Neuronal stem cell (in vitro differentiated cells): ENCODE measurements around the gene MERTK.

Experiments
- DNase-seq: peaks from one replicate; pipeline ENCODE4 v3.0.0-alpha.2; 2013; ENCODE audit warnings: low spot score
- H2AFZ ChIP-seq: one replicate; pipeline ENCODE4 v1.6.1; 2013; ENCODE audit warnings: mild to moderate bottlenecking, low read length, inconsistent platforms
- H2AK5ac ChIP-seq: 2 replicates; pipeline ENCODE4 v1.6.1; 2013; ENCODE audit warnings: low read depth, mild to moderate bottlenecking, inconsistent platforms, low read length, moderate library complexity, mixed read lengths
- H2BK120ac ChIP-seq: 2 replicates; pipeline ENCODE4 v1.6.1; 2013; ENCODE audit warnings: low read depth, mild to moderate bottlenecking, inconsistent platforms, low read length, moderate library complexity, mixed read lengths
- H2BK12ac ChIP-seq: one replicate; pipeline ENCODE4 v1.6.1; 2013; ENCODE audit warnings: low read length, inconsistent platforms
- H2BK15ac ChIP-seq: 2 replicates; pipeline ENCODE4 v1.6.1; 2013; ENCODE audit warnings: mild to moderate bottlenecking, low read length, inconsistent platforms, mixed read lengths
- H2BK5ac ChIP-seq: one replicate; pipeline ENCODE4 v1.6.1; 2013; ENCODE audit warnings: inconsistent platforms, mild to moderate bottlenecking, low read length, moderate library complexity
- H3K14ac ChIP-seq: one replicate; pipeline ENCODE4 v1.6.1; 2013; ENCODE audit warnings: low read length, inconsistent platforms
- H3K18ac ChIP-seq: 2 replicates; pipeline ENCODE4 v1.6.1; 2013; ENCODE audit warnings: low read length, inconsistent platforms
- H3K23ac ChIP-seq: 2 replicates; pipeline ENCODE4 v1.6.1; 2013; ENCODE audit warnings: low read depth, mild to moderate bottlenecking, mixed read lengths, low read length, inconsistent platforms; ENCODE audit not compliant: poor library complexity
- H3K27ac ChIP-seq: replicated peaks from 3 replicates; pipeline ENCODE4 v1.5.1; 2013; ENCODE audit warnings: low read length, inconsistent platforms
- H3K27me3 ChIP-seq, 3 experiments: 2 replicates each; pipeline ENCODE4 v1.6.1; 2013; ENCODE audit warnings: low read length in 3 of 3, mild to moderate bottlenecking in 2 of 3, inconsistent platforms in 1 of 3, low read depth in 1 of 3, mixed read lengths in 1 of 3, moderate library complexity in 1 of 3; ENCODE audit not compliant: control insufficient read depth in 3 of 3, insufficient read depth in 3 of 3
- H3K36me3 ChIP-seq, 2 donors: replicated peaks in 1 of 2; 2 replicates each; pipeline ENCODE4 v1.6.1; 2013; ENCODE audit warnings: low read length in 2 of 2; ENCODE audit not compliant: control insufficient read depth in 2 of 2, insufficient read depth in 2 of 2
- H3K4ac ChIP-seq: 2 replicates; pipeline ENCODE4 v1.6.1; 2013; ENCODE audit warnings: inconsistent platforms, mild to moderate bottlenecking, low read length, moderate library complexity
- H3K4me1 ChIP-seq, 2 donors: 1 replicate in 1 of 2; 2 replicates in 1 of 2; pipeline ENCODE4 v1.6.1; 2013; ENCODE audit warnings: low read length in 2 of 2, low read depth in 1 of 2; ENCODE audit not compliant: control insufficient read depth in 2 of 2, insufficient read depth in 1 of 2
- H3K4me2 ChIP-seq: one replicate; pipeline ENCODE4 v1.6.1; 2013; ENCODE audit warnings: mild to moderate bottlenecking, low read length, inconsistent platforms; ENCODE audit not compliant: insufficient read depth, poor library complexity, severe bottlenecking
- H3K4me3 ChIP-seq, 2 donors: 2 replicates each; pipeline ENCODE4 v1.5.1; 2013; ENCODE audit warnings: low read length in 2 of 2, mild to moderate bottlenecking in 2 of 2, inconsistent platforms in 1 of 2, moderate library complexity in 1 of 2
- H3K79me1 ChIP-seq: one replicate; pipeline ENCODE4 v1.6.1; 2013; ENCODE audit warnings: low read depth, mild to moderate bottlenecking, inconsistent platforms, low read length, moderate library complexity
- H3K9ac ChIP-seq: one replicate; pipeline ENCODE4 v1.6.1; 2013; ENCODE audit warnings: mild to moderate bottlenecking, low read depth, low read length, inconsistent platforms; ENCODE audit not compliant: poor library complexity
- H3K9me3 ChIP-seq, 2 donors: replicated peaks in 1 of 2; 2 replicates each; pipeline versions ENCODE3 to v1.6.1; 2013; ENCODE audit warnings: low read length in 2 of 2, mild to moderate bottlenecking in 2 of 2, inconsistent platforms in 1 of 2, low read depth in 1 of 2, mixed read lengths in 1 of 2, moderate library complexity in 1 of 2; ENCODE audit not compliant: control insufficient read depth in 2 of 2, insufficient read depth in 1 of 2
- H4K8ac ChIP-seq: one replicate; pipeline ENCODE4 v1.6.1; 2013; ENCODE audit warnings: low read depth, mild to moderate bottlenecking, inconsistent platforms, low read length, moderate library complexity
- H4K91ac ChIP-seq: one replicate; pipeline ENCODE4 v1.6.1; 2013; ENCODE audit warnings: low read length, low read depth, mild to moderate bottlenecking, inconsistent platforms; ENCODE audit not compliant: poor library complexity
- WGBS, 2 donors: extraction: QIAGEN DNeasy Blood & Tissue Kit; methylation state at CpG; one replicate each; pipeline ENCODE4 v1.1.7; 2013; ENCODE audit warnings: missing lambda C conversion rate in 2 of 2, mixed read lengths in 1 of 2; ENCODE audit not compliant: insufficient read length in 2 of 2, insufficient replicate concordance in 1 of 2; ENCODE audit errors: extremely low coverage in 2 of 2; 5-methylcytosine and 5-hydroxymethylcytosine counted together

The MERTK gene

DNA sequence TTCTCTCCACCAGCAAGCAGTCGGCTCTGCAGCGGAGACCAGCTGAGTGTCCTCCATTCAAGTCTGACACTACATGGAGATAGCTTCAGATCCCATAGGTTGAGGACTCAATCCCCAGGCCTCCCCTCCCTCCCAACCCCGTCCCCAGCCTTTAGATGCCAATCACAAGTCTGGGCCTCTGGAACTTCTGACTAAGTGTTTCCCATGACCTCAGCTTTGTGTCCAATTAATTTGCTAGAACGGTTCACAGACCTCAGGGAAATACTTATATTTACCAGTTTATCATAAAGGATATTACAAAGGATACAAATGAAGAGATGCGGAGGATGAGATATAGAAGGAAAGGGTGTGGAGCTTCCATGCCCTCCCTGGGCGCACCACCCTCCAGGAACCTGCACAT, 77.4 kb downstream of the MERTK start:
- Histone ChIP-seq H3K18ac (no peak overlapping the region), H2BK15ac (no peak overlapping the region), H3K14ac (no peak overlapping the region)

DNA sequence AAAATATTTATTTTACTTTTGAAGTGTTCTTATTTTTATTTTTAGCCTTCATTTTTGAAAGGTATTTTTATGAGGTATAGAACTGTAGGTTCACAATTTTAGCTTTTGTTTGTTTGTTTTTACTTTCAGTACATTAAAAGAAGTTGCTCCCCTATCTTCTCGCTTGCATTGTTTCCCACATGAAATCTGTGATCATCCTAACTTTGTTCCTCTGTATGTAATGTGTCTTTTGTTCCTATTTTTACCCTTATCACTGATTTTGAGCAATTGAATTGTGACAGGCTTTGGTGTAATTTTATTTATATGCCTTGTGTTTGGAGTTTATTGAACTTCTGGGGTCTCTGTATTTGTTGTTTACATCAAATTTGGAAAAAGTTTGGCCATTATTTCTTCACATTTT, 78.8 kb downstream of the MERTK start:
- H3K79me1 ChIP-seq, result no peaks in the 10 kb centered on the region
- no peak overlapping the region for H4K91ac ChIP-seq
- peaks cover 0 to 1% (median 0%) of the 10 kb centered on the region in 3 experiments for H3K27me3 ChIP-seq
- H4K8ac ChIP-seq, result no peak overlapping the region
- no peak for DNase-seq
- H3K4me2 ChIP-seq, result no peak overlapping the region
- no peak overlapping the region for H2BK5ac ChIP-seq
- peaks cover 0 to 16% of the 10 kb centered on the region in 2 donors for H3K36me3 ChIP-seq
- H2BK120ac ChIP-seq, result no peak overlapping the region
- no peak overlapping the region for H3K4me3 ChIP-seq
- no peak overlapping the region for H2AK5ac ChIP-seq
- no peak overlapping the region for H2AFZ ChIP-seq
- H2BK12ac ChIP-seq, result no peak overlapping the region
- H3K9ac ChIP-seq, result no peak overlapping the region
- H2BK15ac ChIP-seq, result no peak overlapping the region
- WGBS, 2 donors, result no CpG with 5 or more reads among the region's 1 CpG
- H3K27ac ChIP-seq, result no peak overlapping the region
- H3K18ac ChIP-seq, result no peak overlapping the region
- no peak overlapping the region for H3K4ac ChIP-seq
- H3K14ac ChIP-seq, result no peak overlapping the region
- peaks cover 2 to 15% of the 10 kb centered on the region in 2 donors for H3K9me3 ChIP-seq
- no peaks in the 10 kb centered on the region for H3K4me1 ChIP-seq
- H3K23ac ChIP-seq, result no peak overlapping the region

More for the DNA sequence above, 77.4 kb downstream of the MERTK start:
- Histone ChIP-seq H3K27me3 (peaks cover 0 to 2% (median 0%) of the 10 kb centered on the region in 3 experiments), H3K4ac (no peak overlapping the region), H3K23ac (no peak overlapping the region), H2BK120ac (no peak overlapping the region), H3K9me3 (peaks cover 2 to 15% of the 10 kb centered on the region in 2 donors), H3K9ac (no peak overlapping the region), H4K91ac (no peak overlapping the region), H3K4me1 (no peaks in the 10 kb centered on the region), H3K27ac (no peak overlapping the region), H3K79me1 (no peaks in the 10 kb centered on the region), H2BK5ac (no peak overlapping the region), H3K36me3 (peaks cover 0 to 16% of the 10 kb centered on the region in 2 donors), H3K4me2 (no peak overlapping the region), H2AFZ (no peak overlapping the region), H2BK12ac (no peak overlapping the region), H2AK5ac (no peak overlapping the region), H4K8ac (no peak overlapping the region), H3K4me3 (no peak overlapping the region)
- WGBS, 2 donors, result no CpG with 5 or more reads among the region's 6 CpGs
- no peak for DNase-seq

DNA sequence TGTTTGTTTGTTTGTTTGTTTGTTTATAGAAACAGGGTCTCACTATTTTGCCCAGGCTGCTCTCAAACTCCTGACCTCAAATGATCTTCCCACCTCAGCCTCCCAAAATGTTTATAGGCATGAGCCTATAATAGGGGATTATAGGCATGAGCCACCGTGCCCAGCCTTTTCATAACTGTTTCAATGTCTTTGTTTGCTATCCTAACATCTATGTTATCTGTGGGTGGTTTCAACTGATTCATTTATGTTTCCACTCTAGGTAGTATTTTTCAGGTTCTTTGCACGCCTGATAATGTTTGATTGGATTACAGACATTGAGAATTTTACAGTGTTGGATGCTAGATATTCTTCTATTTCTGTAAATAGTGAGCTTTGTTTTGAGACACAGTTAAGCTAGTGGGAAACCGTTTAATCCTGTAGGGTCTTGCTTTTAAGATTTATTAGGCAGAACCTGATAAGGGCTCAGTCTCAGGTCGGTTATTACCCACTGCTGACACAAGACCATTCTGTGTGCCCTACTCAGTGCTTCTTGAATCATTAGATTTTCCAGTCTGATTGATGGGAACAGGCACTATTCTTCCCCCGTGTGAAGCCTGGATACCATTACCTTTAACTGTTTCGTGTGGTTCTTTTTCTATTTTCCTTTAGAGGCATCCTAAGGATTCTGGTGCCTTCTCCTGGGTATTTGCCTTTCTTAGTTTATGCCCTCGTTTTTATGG, 80.2 kb downstream of the MERTK start:
- Histone ChIP-seq H3K4me2 (no peak overlapping the region), H2AFZ (no peak overlapping the region), H3K9me3 (peaks cover 5 to 15% of the 10 kb centered on the region in 2 donors), H3K4me3 (no peak overlapping the region), H2AK5ac (no peak overlapping the region), H2BK15ac (no peak overlapping the region), H3K27ac (no peak overlapping the region), H4K91ac (no peak overlapping the region), H3K4me1 (peaks cover 3% of the 10 kb centered on the region in 2 donors), H3K36me3 (peaks cover 3 to 23% of the 10 kb centered on the region in 2 donors), H3K9ac (no peak overlapping the region), H3K14ac (no peak overlapping the region), H4K8ac (no peak overlapping the region), H3K27me3 (no peaks in the 10 kb centered on the region), H3K79me1 (no peaks in the 10 kb centered on the region), H3K4ac (no peak overlapping the region), H2BK12ac (no peak overlapping the region), H2BK5ac (no peak overlapping the region), H3K23ac (no peak overlapping the region), H2BK120ac (no peak overlapping the region), H3K18ac (no peak overlapping the region)
- DNase-seq, result no peak
- no CpG with 5 or more reads among the region's 7 CpGs for WGBS, 2 donors

DNA sequence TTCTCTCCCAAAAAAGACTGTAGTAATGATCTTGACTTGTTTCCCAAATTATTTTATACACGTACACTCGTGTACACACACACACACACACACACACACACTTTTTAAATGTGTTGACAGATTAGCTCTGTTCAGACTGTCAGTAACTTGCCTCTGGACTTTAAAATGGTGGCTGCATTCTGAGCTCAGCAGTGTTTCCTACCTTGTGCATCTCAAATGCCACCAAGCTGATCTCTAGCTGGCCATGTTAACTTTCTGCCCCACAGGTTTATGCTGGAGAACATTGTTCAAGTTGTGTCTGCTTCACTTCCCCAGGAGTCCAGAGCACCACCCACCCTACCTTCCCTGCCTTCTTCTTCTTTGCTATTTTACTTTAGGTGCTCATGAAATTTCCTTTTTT, 83.3 kb downstream of the MERTK start:
- H3K4ac ChIP-seq, result no peak overlapping the region
- H2AK5ac ChIP-seq, result no peak overlapping the region
- no peak overlapping the region for H2BK15ac ChIP-seq
- H3K4me1 ChIP-seq, result peaks cover 23 to 26% of the 10 kb centered on the region in 2 donors
- no peak overlapping the region for H4K8ac ChIP-seq
- H4K91ac ChIP-seq, result no peak overlapping the region
- H3K79me1 ChIP-seq, result no peaks in the 10 kb centered on the region
- no peak overlapping the region for H3K4me3 ChIP-seq
- no peak for DNase-seq
- H3K9me3 ChIP-seq, result peaks cover 3 to 11% of the 10 kb centered on the region in 2 donors
- H3K36me3 ChIP-seq, result peaks cover 3 to 20% of the 10 kb centered on the region in 2 donors
- no peak overlapping the region for H3K14ac ChIP-seq
- no peak overlapping the region for H3K18ac ChIP-seq
- H3K9ac ChIP-seq, result no peak overlapping the region
- no peak overlapping the region for H2BK12ac ChIP-seq
- no peak overlapping the region for H3K23ac ChIP-seq
- H2BK120ac ChIP-seq, result no peak overlapping the region
- no peak overlapping the region for H3K27ac ChIP-seq
- H2AFZ ChIP-seq, result no peak overlapping the region
- no peak overlapping the region for H3K4me2 ChIP-seq
- WGBS, 2 donors, result no CpG with 5 or more reads among the region's 2 CpGs
- no peak overlapping the region for H2BK5ac ChIP-seq
- H3K27me3 ChIP-seq, result no peaks in the 10 kb centered on the region
